Subcutaneous adipose tissue (tissue), 4 donors: ENCODE measurements around the gene ERVH48-1. TPM values are rescaled to one million over a fixed set of nuclear protein-coding genes. Genes with fewer than 3 reads are reported as not detected.

Source experiments
- CTCF ChIP-seq: fragments of 450-650 bp; IDR thresholded peaks from one replicate; pipeline ENCODE4 v1.5.1; 2016; ENCODE audit warnings: low read depth, mild to moderate bottlenecking, control low read depth, antibody characterized with exemption, moderate library complexity
- total RNA-seq, 4 donors: library from RNA; depleted of rRNA; stranded (reverse); fragments of >200 nt; gene quantifications; one replicate each; pipeline ENCODE4 v1.1.0, GENCODE V29; 2016

The ERVH48-1 gene
- total RNA-seq, result not detected

GRCh38 chr21:42925114-42925926 is at the start of gene ERVH48-1:
TSS of gene ERVH48-1 (minus strand) at chr21:42925630. CDS start at chr21:42919006, 6,624 bp downstream.
- no peak for TF ChIP-seq CTCF

- TF ChIP-seq CTCF, result no peak
Measured at GRCh38 chr21:42973991-42974831, 48.8 kb upstream of the ERVH48-1 start, which contains the start of gene PKNOX1. TSS of gene PKNOX1 (plus strand) at chr21:42974562. CDS start at chr21:43004382, 29,820 bp downstream.

- TF ChIP-seq CTCF, result no peak
Measured at GRCh38 chr21:42973309-42973990, 48.0 kb upstream of the ERVH48-1 start.

GRCh38 chr21:42971897-42972275 is 46.5 kb upstream of the ERVH48-1 start:
- no peak for TF ChIP-seq CTCF

GRCh38 chr21:42970946-42971653 is 45.7 kb upstream of the ERVH48-1 start:
- TF ChIP-seq CTCF, result no peak

- TF ChIP-seq CTCF, result no peak
Measured at GRCh38 chr21:42969193-42969600, 43.8 kb upstream of the ERVH48-1 start.
